ENCODE measurements around the gene RAB12.

GRCh38 chr18:8660316-8660715 lies 51.1 kb downstream of the RAB12 start:
- TF ChIP-seq CTCF (IDR thresholded peaks at IDR 0.05) (no peak), EZH2 (IDR thresholded peaks at IDR 0.05) (no peak), EZH2phosphoT487 (IDR thresholded peaks at IDR 0.05) (no peak)

All from neural progenitor cell (in vitro differentiated cells).